Left renal pelvis (tissue), 4 donors: Measurements from ENCODE around the gene MARF1. TPM values are rescaled to one million over a fixed set of nuclear protein-coding genes. Genes with fewer than 3 reads are reported as not detected.
"Not testable (repeated sequence)": the region's sequence is repeated elsewhere in the genome, so short reads cannot be mapped to it uniquely, and the experiment has no call there.

Experiments
- DNase-seq, 4 donors: peaks; one replicate each; pipeline ENCODE4 v3.0.0-alpha.2; 2013; ENCODE audit warnings: low read depth in 4 of 4, low spot score in 3 of 4
- polyA plus RNA-seq, 4 donors: library from polyadenylated mRNA; unstranded; fragments of 120-200 nt; gene quantifications; one replicate each; pipeline ENCODE4 v1.2.1, GENCODE V29; 2013; ENCODE audit not compliant: insufficient read length in 4 of 4

Gene MARF1
- polyA plus RNA-seq, 4 donors = 53.5 to 62.7 (median 54.5) TPM

- not testable (repeated sequence) for DNase-seq
Measured at GRCh38 chr16:15573896-15574613, 68.9 kb downstream of the MARF1 start.

- DNase-seq = no peak
Measured at GRCh38 chr16:15573274-15573895, 69.6 kb downstream of the MARF1 start.

DNA sequence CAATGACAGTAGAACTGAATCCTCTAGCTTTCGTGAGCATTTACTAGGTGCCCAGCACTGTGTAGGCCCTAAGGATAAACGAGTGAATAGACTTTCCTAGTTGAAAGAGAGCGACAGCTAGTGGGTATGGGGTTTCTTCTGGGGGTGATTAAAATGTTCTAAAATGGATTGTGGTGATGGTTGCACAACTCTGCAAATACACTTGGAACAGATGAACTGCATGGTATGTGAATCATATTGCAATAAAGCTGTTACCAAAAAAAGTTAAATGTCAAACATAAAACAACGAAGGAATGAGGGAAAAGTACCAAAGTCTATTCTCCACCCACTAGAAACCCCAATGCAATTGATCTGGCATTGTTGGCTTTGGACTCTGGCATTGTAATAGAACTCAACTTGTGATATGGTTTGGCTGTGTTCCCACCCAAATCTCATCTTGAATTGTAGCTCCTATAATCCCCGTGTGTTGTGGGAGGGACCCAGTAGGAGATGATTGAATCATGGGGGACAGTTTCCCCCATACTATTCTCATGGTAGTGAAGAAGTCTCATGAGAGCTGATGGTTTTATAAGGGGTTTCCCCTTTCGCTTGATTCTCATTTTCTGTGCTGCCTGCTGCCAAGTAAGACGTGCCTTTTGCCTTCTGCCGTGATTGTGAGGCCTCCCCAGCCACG, 70.5 kb downstream of the MARF1 start:
- DNase-seq = no peak

- no peak for DNase-seq
Measured at GRCh38 chr16:15571557-15571956, 71.4 kb downstream of the MARF1 start.

- not testable (repeated sequence) for DNase-seq
Measured at GRCh38 chr16:15570666-15571065, 72.3 kb downstream of the MARF1 start.

GRCh38 chr16:15567823-15568222, 75.1 kb downstream of the MARF1 start:
- DNase-seq = no peak

GRCh38 chr16:15566095-15566494, 76.9 kb downstream of the MARF1 start:
- no peak for DNase-seq

- no peak for DNase-seq
Measured at GRCh38 chr16:15564604-15565339, 78.2 kb downstream of the MARF1 start.

DNA sequence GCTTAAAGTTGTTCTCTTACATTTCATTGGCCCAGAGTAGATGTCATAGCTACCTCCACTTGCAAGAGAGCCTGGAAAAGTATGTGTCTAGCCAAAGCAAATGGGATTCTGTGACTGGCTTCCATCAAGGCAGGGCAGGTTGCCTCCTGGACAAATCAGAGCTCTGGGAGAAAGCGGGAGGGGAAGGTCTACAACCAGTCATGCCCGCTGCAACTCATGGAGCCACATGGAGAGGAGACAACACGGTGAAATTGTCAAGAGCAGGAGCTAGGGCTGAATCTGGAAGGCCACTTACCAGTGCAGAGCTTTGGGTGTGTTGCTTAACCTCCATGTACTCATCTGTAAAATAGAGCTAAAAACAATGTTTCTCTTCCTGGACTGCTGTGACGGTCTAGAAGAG, 83.8 kb downstream of the MARF1 start:
- no peak for DNase-seq

- no peak for DNase-seq
Measured at GRCh38 chr16:15557258-15557657, 85.7 kb downstream of the MARF1 start.

GRCh38 chr16:15556130-15556529, 86.8 kb downstream of the MARF1 start:
- no peak for DNase-seq

DNA sequence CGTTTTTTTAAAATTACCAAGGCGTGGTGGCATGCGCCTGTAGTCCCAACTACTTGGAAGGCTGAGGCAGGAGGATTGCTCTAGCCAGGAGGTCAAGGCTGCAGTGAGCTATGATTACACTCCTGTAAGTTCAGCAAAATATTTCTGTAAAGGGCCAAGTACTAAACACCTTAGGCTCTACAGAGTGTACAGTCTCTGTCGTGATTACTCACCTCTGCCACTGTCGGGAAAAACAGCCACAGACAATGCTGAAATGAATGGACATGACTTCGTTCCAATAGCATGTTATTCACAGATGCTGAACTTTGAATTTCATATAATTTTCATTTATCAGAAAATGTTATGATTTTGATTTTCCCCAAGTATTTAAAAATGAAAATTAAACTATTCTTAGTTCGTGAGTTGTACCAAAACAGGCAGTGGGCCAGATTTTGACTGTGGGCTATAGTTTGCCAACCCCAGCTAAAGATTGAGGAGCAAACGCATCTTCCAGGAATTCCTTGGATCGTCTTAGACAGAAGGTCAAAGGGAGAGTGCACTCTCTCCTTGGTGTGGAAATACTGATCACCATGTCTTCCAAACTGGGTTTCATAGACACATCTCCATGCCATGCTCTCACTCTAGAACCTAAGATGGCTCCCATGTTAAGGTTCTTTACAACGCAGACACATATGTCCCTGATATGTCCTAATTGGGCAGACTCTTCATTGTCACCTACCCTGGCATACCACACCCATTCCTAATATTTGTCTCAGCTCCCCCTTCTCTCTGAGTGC, 89.5 kb downstream of the MARF1 start:
- no peak for DNase-seq

DNA sequence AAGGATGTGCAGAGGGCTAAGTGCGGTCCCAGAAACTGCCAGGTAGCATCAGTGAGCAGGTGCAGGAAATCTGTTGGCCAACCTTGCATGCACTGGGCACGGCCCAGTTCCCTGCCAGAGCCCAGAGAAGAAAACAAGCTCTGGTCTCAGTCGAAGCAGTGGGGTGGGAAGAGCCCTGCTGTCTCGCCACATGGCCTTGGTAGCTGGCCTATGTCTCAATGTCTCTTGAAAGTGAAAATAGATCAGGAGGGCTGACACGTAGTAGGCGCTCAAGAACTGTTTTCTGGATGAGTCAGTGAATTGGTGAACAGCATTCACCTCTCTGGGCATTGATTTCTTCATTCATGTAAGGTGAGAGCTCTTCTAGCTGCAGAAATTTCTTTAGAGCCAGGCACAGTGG, 90.4 kb downstream of the MARF1 start:
- no peak for DNase-seq

- no peak for DNase-seq
Measured at GRCh38 chr16:15548482-15548891, 94.5 kb downstream of the MARF1 start.

DNA sequence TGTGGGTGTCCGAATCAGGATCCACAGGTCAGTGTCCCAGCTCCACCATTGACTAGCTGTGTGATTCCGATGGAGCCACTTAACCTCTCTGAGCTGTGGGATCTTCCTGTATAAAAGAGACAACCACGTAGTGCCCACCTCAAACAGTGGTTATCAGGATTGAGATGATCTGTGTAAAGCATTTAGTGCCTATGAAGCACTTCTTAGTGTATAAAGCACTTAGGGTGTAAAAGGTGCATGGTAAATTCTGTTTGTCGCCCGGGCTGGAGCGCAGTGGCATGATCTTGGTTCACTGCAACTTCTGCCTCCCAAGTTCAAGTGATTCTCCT, 95.2 kb downstream of the MARF1 start:
- no peak for DNase-seq

DNA sequence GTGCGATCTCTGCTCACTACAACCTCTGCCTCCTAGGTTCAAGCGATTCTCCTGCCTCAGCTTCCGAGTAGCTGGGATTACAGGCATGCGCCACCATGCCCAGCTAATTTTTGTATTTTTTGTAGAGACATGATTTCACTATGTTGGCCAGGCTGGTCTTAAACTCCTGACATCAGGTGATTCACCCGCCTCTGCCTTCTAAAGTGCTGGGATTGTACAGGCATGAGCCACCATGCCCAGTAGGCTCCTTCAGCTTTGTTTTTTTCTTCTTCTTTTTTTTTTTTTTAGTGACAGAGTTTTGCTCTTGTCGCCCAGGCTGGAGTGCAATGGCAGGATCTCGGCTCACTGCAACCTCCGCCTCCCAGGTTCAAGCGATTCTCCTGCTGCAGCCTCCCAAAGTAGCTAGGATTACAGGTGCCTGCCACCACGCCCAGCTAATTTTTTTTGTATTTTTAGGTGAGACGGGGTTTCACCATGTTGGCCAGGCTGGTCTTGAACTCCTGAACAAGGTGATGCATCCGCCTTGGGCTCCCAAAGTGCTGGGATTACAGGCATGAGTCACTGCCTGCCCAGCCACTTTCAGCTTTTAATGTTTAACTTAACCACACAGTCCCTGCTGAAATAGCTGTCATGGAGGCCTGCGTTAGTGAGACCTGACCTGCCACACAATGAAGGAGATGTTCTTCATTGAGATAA, 95.7 kb downstream of the MARF1 start:
- DNase-seq = not testable (repeated sequence)

- no peak for DNase-seq
Measured at GRCh38 chr16:15545544-15545943, 97.4 kb downstream of the MARF1 start.

DNA sequence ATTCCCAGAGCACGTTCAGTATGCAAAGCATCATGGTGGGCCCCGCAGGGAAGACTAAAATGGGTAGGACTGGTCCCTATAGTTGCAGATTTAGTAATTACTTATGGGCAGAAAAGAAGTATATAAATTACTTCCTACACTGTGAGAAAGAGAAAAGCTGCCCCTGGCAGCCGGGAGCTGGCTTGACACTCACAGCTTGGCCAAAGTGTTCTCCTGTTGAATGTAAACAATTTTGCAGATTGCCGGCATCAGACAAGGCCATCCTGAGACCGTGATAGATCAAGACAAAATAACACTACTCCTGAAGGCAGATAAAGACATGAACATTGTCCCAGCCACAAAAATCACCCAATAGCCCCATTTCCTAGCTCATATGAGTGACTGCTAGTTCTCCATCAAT, 98.5 kb downstream of the MARF1 start:
- no peak for DNase-seq
